Panc1 (cell line): ENCODE data around the gene KANSL1L. TPM values are rescaled to one million over a fixed set of nuclear protein-coding genes. Genes with fewer than 3 reads are reported as not detected.
A peak's percentile ranks its signal among the peaks of the same experiment; 100 is the strongest.

Experiments used
- ATAC-seq: fragments of 200-7000 bp; cut with Tn5 transposase; 2 replicates; pipeline ENCODE4 v1.9.1; 2020; ENCODE audit warnings: mild to moderate bottlenecking, moderate library complexity
- BruUV-seq: library from RNA; stranded (reverse); fragments of 400-500 nt; replicated peaks from 2 replicates; lab custom pipeline; 2021; lab: Mats Ljungman, UMichigan
- CTCF ChIA-PET: fragments of 300-600 bp; sonication (Branson Sonifier 250); formaldehyde crosslinking; loops from one replicate; lab custom pipeline; 2022; ENCODE audit warnings: antibody characterized with exemption; lab: Charles Lee
- POLR2A ChIA-PET: fragments of 300-600 bp; sonication (Branson Sonifier 250); formaldehyde crosslinking; loops from one replicate; lab custom pipeline; 2022; ENCODE audit warnings: antibody characterized with exemption; lab: Charles Lee
- DNase-seq: peaks from one replicate; pipeline ENCODE4 v3.0.0-alpha.2; 2010; ENCODE audit warnings: low read depth, low spot score
- H3K27ac ChIP-seq: 2 replicates; pipeline ENCODE4 v1.5.1; 2011; ENCODE audit warnings: mild to moderate bottlenecking, low read length, inconsistent platforms
- H3K27me3 ChIP-seq: fragments of 200-500 bp; sonication (Bioruptor generic); 2 replicates; pipeline ENCODE4 v1.6.0; 2014; ENCODE audit warnings: low read length, inconsistent platforms; ENCODE audit not compliant: control insufficient read depth, insufficient read depth
- H3K36me3 ChIP-seq: fragments of 200-500 bp; sonication (Bioruptor generic); 2 replicates; pipeline ENCODE4 v1.5.1; 2014; ENCODE audit warnings: inconsistent platforms, mild to moderate bottlenecking, low read length, moderate library complexity; ENCODE audit not compliant: control insufficient read depth, insufficient read depth
- H3K4me1 ChIP-seq: 2 replicates; pipeline ENCODE4 v1.5.1; 2011; ENCODE audit warnings: inconsistent platforms, mild to moderate bottlenecking, low read length, moderate library complexity; ENCODE audit not compliant: control insufficient read depth, insufficient read depth
- H3K4me3 ChIP-seq, 2 experiments: 2 replicates each; pipeline ENCODE4 v1.5.1; 2011 to 2012; ENCODE audit warnings: low read depth in 2 of 2, low read length in 2 of 2, mild to moderate bottlenecking in 2 of 2, inconsistent platforms in 1 of 2, moderate library complexity in 1 of 2
- H3K9me3 ChIP-seq: fragments of 200-500 bp; sonication (Bioruptor generic); 2 replicates; pipeline ENCODE4 v1.5.1; 2014; ENCODE audit warnings: low read depth, mild to moderate bottlenecking, inconsistent platforms, low read length, moderate library complexity; ENCODE audit not compliant: control insufficient read depth, insufficient read depth
- CTCF ChIP-seq: fragments of 450-650 bp; IDR thresholded peaks from 2 replicates; pipeline ENCODE4 v1.5.1; 2017; ENCODE audit warnings: mild to moderate bottlenecking
- POLR2AphosphoS5 ChIP-seq: IDR thresholded peaks from 2 replicates; pipeline ENCODE4 v1.6.1; 2012; ENCODE audit warnings: mild to moderate bottlenecking, low read depth, low read length, moderate library complexity
- REST ChIP-seq, 2 experiments: IDR thresholded peaks; 2 replicates each; pipeline ENCODE4 v1.6.1; 2011 to 2012; ENCODE audit warnings: low read depth in 2 of 2, control low read depth in 1 of 2, low read length in 1 of 2, mild to moderate bottlenecking in 1 of 2, moderate library complexity in 1 of 2; ENCODE audit not compliant: insufficient read depth in 1 of 2
- SIN3A ChIP-seq: IDR thresholded peaks from 2 replicates; pipeline ENCODE4 v1.6.1; 2012; ENCODE audit warnings: low read depth, mild to moderate bottlenecking, low read length, moderate library complexity, borderline replicate concordance; ENCODE audit not compliant: insufficient read depth
- TCF7L2 ChIP-seq: IDR thresholded peaks from 2 replicates; pipeline ENCODE4 v1.6.1; 2011; ENCODE audit warnings: mild to moderate bottlenecking, low read depth, low read length, inconsistent platforms
- in situ Hi-C: cut with HindIII; loops from 2 replicates; pipeline ENCODE4 v1.10.0; 2016; ENCODE audit warnings: low sequenced_read_pairs, low pct_unique_long_range_greater_than_20kb
- intact Hi-C: fragments of 100-400 bp; cut with micrococcal nuclease; formaldehyde crosslinking; loops from one replicate; pipeline ENCODE4 v1.10.0; 2022; ENCODE audit not compliant: unreplicated experiment
- total RNA-seq: library from RNA; stranded (reverse); gene quantifications from one replicate; pipeline ENCODE4 v1.2.1, GENCODE V29; 2021; ENCODE audit not compliant: unreplicated experiment

Gene KANSL1L
- total RNA-seq, 1 experiment from 2014 or later = 10.5 TPM

GRCh38 chr2:210086292-210086691 is 84.9 kb downstream of the KANSL1L start:
- no peaks in the 10 kb centered on the region for H3K27me3 ChIP-seq
- intact Hi-C loops (no loop called here), in situ Hi-C loops (no loop called here)
- no peak for ATAC-seq
- POLR2A ChIA-PET = interaction anchor here (0.6 kb wide), 1 partner anchor 47 kb away, joined by 4 read pairs; no protein-coding TSS in a partner anchor
- H3K36me3 ChIP-seq = no peaks in the 10 kb centered on the region
- H3K4me3 ChIP-seq = no peak overlapping the region
- no peak overlapping the region for H3K27ac ChIP-seq
- H3K4me1 ChIP-seq = no peaks in the 10 kb centered on the region
- TF ChIP-seq POLR2AphosphoS5 (no peak), CTCF (no peak), SIN3A (no peak), TCF7L2 (no peak), REST (IDR thresholded peaks at IDR 0.05; ENCODE audit: insufficient read depth in 1 of 2, low read depth in 2 of 2, low read length in 1 of 2) (no peak)
- no peaks in the 10 kb centered on the region for H3K9me3 ChIP-seq
- no peak for DNase-seq
- no TSS peak for BruUV-seq
- CTCF ChIA-PET = no interaction called here

GRCh38 chr2:210072922-210073509 is 98.2 kb downstream of the KANSL1L start:
- no peaks in the 10 kb centered on the region for H3K4me1 ChIP-seq
- DNase-seq (peak; percentile 12), ATAC-seq (0 out of 2 replicates have a peak, but pooled peaks have one; percentile 60)
- no peaks in the 10 kb centered on the region for H3K27me3 ChIP-seq
- ChIA-PET POLR2A (no interaction called here), CTCF (interaction anchor here (0.5 to 0.7 kb wide), 2 partner anchors 11 to 126 kb away, joined by 3 to 6 read pairs; no protein-coding TSS in a partner anchor)
- H3K9me3 ChIP-seq = no peaks in the 10 kb centered on the region
- no peaks in the 10 kb centered on the region for H3K36me3 ChIP-seq
- intact Hi-C loops = loop anchor here (2.0 kb wide), 1 partner anchor 122 kb away; no protein-coding TSS in a partner anchor
- TF ChIP-seq CTCF (peak; percentile 67), TCF7L2 (no peak)
- in situ Hi-C loops = no loop called here
- H3K27ac ChIP-seq = no peak overlapping the region
- no peak overlapping the region for H3K4me3 ChIP-seq
- BruUV-seq = no TSS peak
